Sigmoid colon (tissue), 7 donors: ENCODE data around the gene CELSR2. TPM values are rescaled to one million over a fixed set of nuclear protein-coding genes. Genes with fewer than 3 reads are reported as not detected.

ENCODE experiments used
- DNase-seq: peaks from one replicate; pipeline ENCODE4 v3.0.0-alpha.2; 2019
- H3K27ac ChIP-seq, 4 donors: fragments of 200-600 bp; sonication (generic); one replicate each; pipeline ENCODE4 v1.5.1; 2016 to 2019; ENCODE audit warnings: mild to moderate bottlenecking in 1 of 4
- H3K27me3 ChIP-seq, 3 donors: fragments of 200-600 bp; sonication (generic); one replicate each; pipeline ENCODE4 v1.5.1; 2019; ENCODE audit warnings: mild to moderate bottlenecking in 1 of 3
- H3K36me3 ChIP-seq, 4 donors: fragments of 200-600 bp; sonication (generic); one replicate each; pipeline ENCODE4 v1.5.1; 2016 to 2019
- H3K4me1 ChIP-seq, 4 donors: fragments of 200-600 bp; sonication (generic); one replicate each; pipeline ENCODE4 v1.5.1; 2017 to 2019
- H3K4me3 ChIP-seq, 4 donors: fragments of 200-600 bp; sonication (generic); one replicate each; pipeline ENCODE4 v1.5.1; 2017 to 2019; ENCODE audit warnings: mild to moderate bottlenecking in 2 of 4, moderate library complexity in 1 of 4
- H3K9me3 ChIP-seq, 4 donors: fragments of 200-600 bp in 3 of 4; sonication (generic) in 3 of 4; one replicate each; pipeline versions ENCODE4 v1.5.1 to v1.6.1; 2013 to 2019
- CTCF ChIP-seq, 4 experiments: fragments of 450-650 bp in 3 of 4; fragments of 200-600 bp in 1 of 4; IDR thresholded peaks; one replicate each; pipeline ENCODE4 v1.5.1; 2016 to 2019; ENCODE audit warnings: antibody characterized with exemption in 4 of 4, mild to moderate bottlenecking in 3 of 4, moderate library complexity in 2 of 4
- EP300 ChIP-seq, 4 donors: sonication (generic); formaldehyde crosslinking; IDR thresholded peaks; one replicate each; pipeline ENCODE4 v1.6.1; 2017; ENCODE audit warnings: antibody characterized with exemption in 4 of 4
- POLR2A ChIP-seq, 2 donors: fragments of 450-650 bp; IDR thresholded peaks; one replicate each; pipeline ENCODE4 v1.6.1; 2016; ENCODE audit warnings: antibody characterized with exemption in 2 of 2, mild to moderate bottlenecking in 2 of 2, moderate library complexity in 2 of 2
- POLR2AphosphoS5 ChIP-seq, 4 donors: sonication (generic); formaldehyde crosslinking; IDR thresholded peaks; one replicate each; pipeline ENCODE4 v1.6.1; 2017; ENCODE audit warnings: antibody characterized with exemption in 4 of 4
- WGBS, 2 donors: extraction: QIAGEN DNeasy Blood & Tissue Kit; methylation state at CpG; one replicate each; pipeline ENCODE4 v1.1.7; 2013; 5-methylcytosine and 5-hydroxymethylcytosine counted together
- intact Hi-C: fragments of 100-400 bp; cut with DNase I; formaldehyde crosslinking; loops from one replicate; pipeline ENCODE4 v1.15.1; 2023
- polyA plus RNA-seq, 3 donors: library from polyadenylated mRNA; stranded (reverse); fragments of 200-250 nt; gene quantifications; one replicate each; pipeline ENCODE4 v1.2.3, GENCODE V29; 2013
- total RNA-seq, 4 donors: library from RNA; depleted of rRNA; stranded (reverse); fragments of >200 nt; gene quantifications; one replicate each; pipeline ENCODE4 v1.1.0, GENCODE V29; 2016
- donor health status: healthy with polysubstance abuse.
- donor health status: Bipolar disorder and iron deficiency.
- donor health status: healthy.

The CELSR2 gene
- total RNA-seq: 10 to 100 TPM in 1 of 4 donors, 1 to 10 TPM in 3; 3.6 to 10.8 (median 5.3) TPM
- polyA plus RNA-seq: 1 to 10 TPM in 1 of 3 donors, under 1 TPM in 2; under 0.01 to 3.3 (median under 0.01) TPM

GRCh38 chr1:109248797-109249629 is at the start of gene CELSR2:
CELSR2 (plus strand) TSS chr1:109249539; CDS start chr1:109250080, 541 bp downstream.
- H3K4me1 ChIP-seq: peaks cover 0 to 27% (median 24%) of the 10 kb centered on the region in 4 donors
- TF ChIP-seq POLR2A (IDR thresholded peaks at IDR 0.05): no peak
- TF ChIP-seq POLR2AphosphoS5 (IDR thresholded peaks at IDR 0.05): peak; percentile 7 to 53 (median 16)
- intact Hi-C loops: no loop called here
- H3K27me3 ChIP-seq: no peaks in the 10 kb centered on the region
- DNase-seq: peak; percentile 69
- H3K4me3 ChIP-seq: peak within 1 kb of the TSS; percentile 34 to 85 (median 66)
- H3K9me3 ChIP-seq: no peaks in the 10 kb centered on the region
- 15 to 16% methylated on average over 49 of the region's 49 CpGs for WGBS, 2 donors
- H3K36me3 ChIP-seq: no peaks in the 10 kb centered on the region
- peak within 1 kb of the TSS; percentile 39 to 58 (median 53) for H3K27ac ChIP-seq

- WGBS, 2 donors: 58 to 83% methylated on average over 10 of the region's 10 CpGs
- Histone ChIP-seq H3K36me3 (no peaks in the 10 kb centered on the region), H3K4me1 (peaks cover 0 to 12% (median 9%) of the 10 kb centered on the region in 4 donors), H3K27me3 (no peaks in the 10 kb centered on the region), H3K9me3 (no peaks in the 10 kb centered on the region), H3K4me3 (no peak overlapping the region), H3K27ac (no peak overlapping the region)
- no peak for DNase-seq
- TF ChIP-seq CTCF (IDR thresholded peaks at IDR 0.05) (no peak), EP300 (IDR thresholded peaks at IDR 0.05) (no peak), POLR2AphosphoS5 (IDR thresholded peaks at IDR 0.05) (no peak), POLR2A (IDR thresholded peaks at IDR 0.05) (no peak)
- intact Hi-C loops: no loop called here
Observed at GRCh38 chr1:109199710-109200109, 49.6 kb upstream of the CELSR2 start.

- no peak for DNase-seq
- Histone ChIP-seq H3K4me1 (peaks cover 0 to 12% (median 9%) of the 10 kb centered on the region in 4 donors), H3K9me3 (no peaks in the 10 kb centered on the region), H3K4me3 (no peak overlapping the region), H3K27me3 (no peaks in the 10 kb centered on the region), H3K27ac (no peak overlapping the region), H3K36me3 (no peaks in the 10 kb centered on the region)
- intact Hi-C loops: no loop called here
- WGBS, 2 donors: 68 to 75% methylated on average over 2 of the region's 2 CpGs
- TF ChIP-seq POLR2AphosphoS5 (IDR thresholded peaks at IDR 0.05) (no peak), POLR2A (IDR thresholded peaks at IDR 0.05) (no peak), EP300 (IDR thresholded peaks at IDR 0.05) (no peak), CTCF (IDR thresholded peaks at IDR 0.05) (no peak)
Observed at GRCh38 chr1:109201123-109201703, 48.1 kb upstream of the CELSR2 start.

GRCh38 chr1:109204484-109204883 is 44.9 kb upstream of the CELSR2 start:
- H3K9me3 ChIP-seq: no peaks in the 10 kb centered on the region
- DNase-seq: no peak
- intact Hi-C loops: no loop called here
- H3K27me3 ChIP-seq: no peaks in the 10 kb centered on the region
- no peaks in the 10 kb centered on the region for H3K36me3 ChIP-seq
- H3K4me1 ChIP-seq: no peaks in the 10 kb centered on the region
- 72 to 85% methylated on average over 5 of the region's 5 CpGs for WGBS, 2 donors
- no peak overlapping the region for H3K27ac ChIP-seq
- no peak overlapping the region for H3K4me3 ChIP-seq
- TF ChIP-seq EP300 (IDR thresholded peaks at IDR 0.05): no peak
- TF ChIP-seq POLR2AphosphoS5 (IDR thresholded peaks at IDR 0.05): no peak
- no peak for TF ChIP-seq POLR2A (IDR thresholded peaks at IDR 0.05)

GRCh38 chr1:109206339-109206738 is 43.0 kb upstream of the CELSR2 start:
- Histone ChIP-seq H3K27ac (no peak overlapping the region), H3K4me1 (no peaks in the 10 kb centered on the region), H3K36me3 (no peaks in the 10 kb centered on the region), H3K9me3 (no peaks in the 10 kb centered on the region), H3K4me3 (no peak overlapping the region), H3K27me3 (no peaks in the 10 kb centered on the region)
- intact Hi-C loops: no loop called here
- TF ChIP-seq POLR2A (IDR thresholded peaks at IDR 0.05) (no peak), POLR2AphosphoS5 (IDR thresholded peaks at IDR 0.05) (no peak), CTCF (IDR thresholded peaks at IDR 0.05) (no peak)
- DNase-seq: no peak
- WGBS, 2 donors: 76 to 78% methylated on average over 2 of the region's 2 CpGs
